ENCODE results near the gene LRRIQ1. TPM values are rescaled to one million over a fixed set of nuclear protein-coding genes. Genes with fewer than 3 reads are reported as not detected.
A peak's percentile ranks its signal among the peaks of the same experiment; 100 is the strongest.

Gene LRRIQ1
- total and polyA plus RNA-seq, 10 donors: 0.02 to 1.0 (median 0.20) TPM; not detected in 1

- intact Hi-C loops (cut with DNase I; ENCODE audit: low total_unique reads): no loop called here
- WGBS, 5 donors: 43 to 59% (median 49%) methylated on average over 2 of the region's 2 CpGs
- DNase-seq: no peak
- Histone ChIP-seq H3K4me3 (no peak overlapping the region), H3K36me3 (no peaks in the 10 kb centered on the region), H3K9me3 (no peaks in the 10 kb centered on the region), H3K4me1 (peaks cover 0 to 13% (median 0%) of the 10 kb centered on the region in 6 donors), H3K27ac (no peak overlapping the region), H3K27me3 (replicated peaks in 1 of 7) (no peaks in the 10 kb centered on the region)
- TF ChIP-seq POLR2AphosphoS5 (IDR thresholded peaks at IDR 0.05): no peak
- TF ChIP-seq POLR2A (IDR thresholded peaks at IDR 0.05): no peak
- peak in 9 of 11 experiments; percentile 30 to 74 (median 50) for TF ChIP-seq CTCF (IDR thresholded peaks at IDR 0.05 in 8 of 11, conservative IDR thresholded peaks at IDR 0.05 in 3 of 11)
These were observed 21.3 kb downstream of the LRRIQ1 start for GRCh38 chr12:85057370-85057963.

- no peak for DNase-seq
- H3K27me3 ChIP-seq (replicated peaks in 1 of 7): no peaks in the 10 kb centered on the region
- H3K36me3 ChIP-seq: no peaks in the 10 kb centered on the region
- no peaks in the 10 kb centered on the region for H3K9me3 ChIP-seq
- WGBS, 5 donors: 40 to 52% (median 45%) methylated on average over 3 of the region's 3 CpGs
- intact Hi-C loops (cut with DNase I; ENCODE audit: low total_unique reads): no loop called here
- H3K4me3 ChIP-seq: no peak overlapping the region
- TF ChIP-seq POLR2AphosphoS5 (IDR thresholded peaks at IDR 0.05): no peak
- TF ChIP-seq POLR2A (IDR thresholded peaks at IDR 0.05): no peak
- no peak for TF ChIP-seq CTCF (IDR thresholded peaks at IDR 0.05 in 8 of 11, conservative IDR thresholded peaks at IDR 0.05 in 3 of 11)
- no peak overlapping the region for H3K27ac ChIP-seq
- peaks cover 0 to 13% (median 0%) of the 10 kb centered on the region in 6 donors for H3K4me1 ChIP-seq
These were observed 22.2 kb downstream of the LRRIQ1 start for GRCh38 chr12:85058339-85058738.

GRCh38 chr12:85059594-85059993, 23.4 kb downstream of the LRRIQ1 start:
- 70 to 84% (median 76%) methylated on average over 6 of the region's 6 CpGs for WGBS, 5 donors

More at GRCh38 chr12:85059594-85059993, 23.4 kb downstream of the LRRIQ1 start:
- Histone ChIP-seq H3K9me3 (no peaks in the 10 kb centered on the region), H3K4me1 (peaks cover 0 to 13% (median 0%) of the 10 kb centered on the region in 6 donors), H3K36me3 (no peaks in the 10 kb centered on the region), H3K27ac (no peak overlapping the region), H3K4me3 (no peak overlapping the region), H3K27me3 (replicated peaks in 1 of 7) (no peaks in the 10 kb centered on the region)
- DNase-seq: no peak
- no peak for TF ChIP-seq CTCF (IDR thresholded peaks at IDR 0.05 in 8 of 11, conservative IDR thresholded peaks at IDR 0.05 in 3 of 11)
- TF ChIP-seq POLR2AphosphoS5 (IDR thresholded peaks at IDR 0.05): no peak
- no peak for TF ChIP-seq POLR2A (IDR thresholded peaks at IDR 0.05)
- intact Hi-C loops (cut with DNase I; ENCODE audit: low total_unique reads): no loop called here
